Hematopoietic multipotent progenitor cell treated with erythropoietin and hydrocortisone succinate and interleukin-3 and kit ligand, for 17 days (in vitro differentiated cells): Measurements from ENCODE around the gene PCBP3.
"Not testable (repeated sequence)": the region's sequence is repeated elsewhere in the genome, so short reads cannot be mapped to it uniquely, and the experiment has no call there.

Experiments used
- DNase-seq: peaks from one replicate; pipeline ENCODE4 v3.0.0-alpha.2; 2015; ENCODE audit warnings: low spot score

PCBP3 gene

DNA sequence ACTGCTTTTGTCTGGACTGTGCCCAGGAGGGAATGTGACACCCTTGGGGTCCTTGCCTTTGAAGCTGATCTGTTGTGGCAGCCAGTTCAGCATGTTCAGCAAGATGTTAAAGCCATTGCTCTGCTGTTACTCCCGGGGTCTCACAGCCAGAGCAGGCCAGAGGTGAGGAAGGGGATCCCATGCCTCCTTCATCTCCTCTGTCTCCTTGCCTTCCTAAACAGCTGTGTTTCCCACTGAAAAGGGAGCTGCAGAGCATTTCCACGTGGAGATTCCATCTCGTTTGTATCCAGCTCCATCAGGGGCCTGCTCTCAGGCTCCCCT, 202.2 kb downstream of the PCBP3 start:
- no peak for DNase-seq

DNA sequence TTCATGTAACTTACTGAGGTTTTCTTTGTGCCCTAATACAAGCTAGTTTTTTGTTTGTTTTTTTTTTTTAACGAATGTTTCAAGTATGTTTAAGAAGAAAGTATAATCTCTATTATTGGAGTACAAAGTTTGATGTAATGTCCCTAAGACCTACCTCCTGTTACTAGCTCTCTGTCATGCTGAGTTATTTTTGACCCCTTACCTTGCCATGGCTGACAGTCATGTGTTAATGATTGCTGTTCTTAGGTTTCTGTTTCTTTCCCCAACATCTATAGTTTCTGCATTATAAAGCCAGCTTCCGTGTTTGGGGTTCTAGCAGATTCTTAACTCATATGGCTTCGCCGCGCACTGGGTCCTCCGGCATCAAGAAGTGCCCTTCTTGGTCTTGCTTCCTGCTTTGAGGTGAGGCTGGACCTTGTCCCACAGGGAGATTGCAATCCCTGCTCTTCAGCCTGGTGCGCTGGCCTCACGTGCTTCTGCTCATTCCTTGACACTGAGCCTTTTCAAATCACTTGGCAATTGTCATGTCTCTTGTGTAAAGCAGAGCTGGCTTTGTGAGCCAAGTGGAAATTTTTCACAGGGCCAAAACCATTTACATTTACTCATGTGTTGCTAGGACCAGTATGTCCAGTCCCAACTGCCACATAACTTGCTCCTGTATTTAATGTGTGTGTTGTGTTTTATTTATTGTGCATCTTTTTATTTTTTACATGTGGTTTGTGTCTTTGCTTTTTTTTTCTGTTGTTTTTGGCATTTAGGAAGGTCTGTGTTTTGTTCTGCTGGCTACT, 203.0 kb downstream of the PCBP3 start:
- no peak for DNase-seq

DNA sequence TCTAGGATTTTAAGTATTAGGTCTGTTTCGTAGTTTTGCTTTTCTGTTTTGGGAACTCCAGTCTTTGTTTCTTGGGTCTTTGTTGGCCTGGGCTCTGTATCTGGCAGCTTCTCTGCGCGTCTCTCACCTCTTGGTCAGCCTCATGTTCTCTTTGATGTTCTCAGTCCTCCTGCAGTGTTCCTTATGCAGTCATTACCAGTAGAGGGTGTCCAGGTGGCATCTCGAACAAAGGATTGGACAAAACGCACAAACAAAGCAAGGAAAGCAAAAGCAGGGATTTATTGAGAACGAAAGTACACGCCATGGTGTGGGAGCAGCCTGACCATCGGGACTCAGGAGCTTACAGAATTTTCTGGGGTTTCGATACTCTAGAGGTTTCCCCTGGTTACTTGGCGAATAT, 204.3 kb downstream of the PCBP3 start:
- DNase-seq: no peak

- DNase-seq: no peak
Observed at GRCh38 chr21:45848331-45848730, 204.8 kb downstream of the PCBP3 start.

DNA sequence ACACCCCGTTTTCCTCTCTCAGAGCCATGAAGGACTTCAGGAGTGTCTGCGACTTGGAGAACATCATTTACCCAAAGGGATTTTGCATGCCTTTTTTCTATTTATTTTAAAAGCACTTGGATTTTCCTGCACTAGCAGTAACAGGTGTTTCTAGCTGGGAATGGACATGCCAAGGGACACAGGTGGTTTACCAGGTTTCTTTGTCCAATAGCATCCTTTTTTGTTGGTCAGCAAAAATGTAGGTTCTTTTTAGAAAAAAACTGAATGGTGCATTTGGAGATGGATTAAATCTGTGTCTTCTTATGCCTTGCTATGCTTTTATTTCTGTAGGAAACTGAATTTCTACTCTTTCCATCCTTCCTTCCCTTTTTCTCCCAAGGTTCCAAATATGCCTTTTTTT, 205.3 kb downstream of the PCBP3 start:
- DNase-seq: no peak

DNA sequence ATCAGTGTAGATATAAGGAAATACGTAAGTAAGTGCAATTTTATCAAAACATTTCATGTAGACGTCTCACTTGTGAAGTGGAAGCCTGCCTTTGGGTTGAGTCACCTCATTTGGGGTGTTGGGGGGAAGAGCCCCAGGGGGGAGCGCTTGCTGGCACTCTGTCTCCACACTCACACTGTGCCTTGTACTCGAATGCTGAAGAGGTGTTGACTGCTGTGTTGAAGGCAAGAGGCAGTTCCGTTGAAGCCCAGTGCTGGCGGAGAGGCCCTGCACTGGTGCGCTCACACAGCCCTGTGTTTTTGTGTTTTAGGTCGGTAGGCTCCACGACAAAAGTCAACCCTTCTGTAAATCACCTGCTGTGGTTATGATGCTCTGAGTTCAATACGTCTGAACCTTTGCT, 206.1 kb downstream of the PCBP3 start:
- DNase-seq: no peak

DNA sequence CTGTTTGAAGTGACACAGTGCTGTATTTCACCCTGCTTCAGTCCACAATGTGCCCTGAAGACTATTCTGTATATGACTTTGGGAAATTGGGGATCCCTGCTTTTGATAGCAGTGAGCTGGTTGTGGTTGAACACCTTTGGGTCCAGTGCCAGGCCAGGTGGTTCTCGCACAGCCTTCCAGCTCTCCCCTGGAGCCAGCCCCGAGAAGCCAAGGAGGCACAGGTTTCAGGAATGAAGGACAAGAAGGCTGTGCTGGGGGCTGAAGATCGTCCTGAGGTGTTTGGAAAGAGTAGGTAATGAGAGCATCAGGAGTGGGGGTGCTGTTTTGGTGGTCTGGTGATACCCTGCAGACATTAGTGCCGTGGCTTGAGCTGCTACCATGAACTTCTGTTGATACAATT, 206.7 kb downstream of the PCBP3 start:
- no peak for DNase-seq

DNA sequence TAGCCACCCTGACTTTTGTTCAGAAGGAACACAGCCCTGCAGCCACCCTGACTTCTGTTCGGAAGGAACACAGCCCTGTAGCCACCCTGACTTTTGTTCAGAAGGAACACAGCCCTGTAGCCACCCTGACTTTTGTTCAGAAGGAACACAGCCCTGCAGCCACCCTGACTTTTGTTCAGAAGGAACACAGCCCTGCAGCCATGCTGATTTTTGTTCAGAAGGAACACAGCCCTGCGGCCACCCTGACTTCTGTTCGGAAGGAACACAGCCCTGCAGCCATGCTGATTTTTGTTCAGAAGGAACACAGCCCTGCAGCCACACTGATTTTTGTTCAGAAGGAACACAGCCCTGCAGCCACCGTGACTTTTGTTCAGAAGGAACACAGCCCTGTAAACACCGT, 208.9 kb downstream of the PCBP3 start:
- not testable (repeated sequence) for DNase-seq

DNA sequence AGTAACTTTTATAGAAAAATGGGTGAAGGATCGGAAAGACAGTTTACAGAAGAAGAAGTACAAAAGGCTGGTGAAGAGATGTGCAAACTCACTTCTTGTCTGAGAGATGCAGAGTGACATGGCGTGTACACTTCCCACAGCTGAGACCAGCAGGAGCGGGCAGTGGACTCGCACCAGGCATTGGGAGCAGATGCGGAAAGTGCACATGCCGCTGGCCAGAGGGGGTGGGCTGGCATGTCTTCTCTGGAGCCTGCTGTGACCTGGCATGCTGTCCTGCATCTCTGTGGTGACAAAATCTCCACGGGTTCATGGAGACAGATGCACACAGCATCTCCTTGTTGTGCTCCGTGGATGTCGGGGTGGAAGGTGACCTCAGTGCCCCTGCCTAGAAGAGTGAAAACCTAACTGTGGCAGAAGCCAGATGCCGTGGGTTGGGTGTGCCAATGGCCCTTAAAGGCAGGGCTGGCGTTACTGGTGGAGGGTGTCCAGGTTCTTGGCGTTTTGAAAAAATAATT, 209.4 kb downstream of the PCBP3 start:
- DNase-seq: no peak

GRCh38 chr21:45853703-45854342, 210.3 kb downstream of the PCBP3 start:
- DNase-seq: no peak

- no peak for DNase-seq
Observed at GRCh38 chr21:45854690-45855247, 211.2 kb downstream of the PCBP3 start.

DNA sequence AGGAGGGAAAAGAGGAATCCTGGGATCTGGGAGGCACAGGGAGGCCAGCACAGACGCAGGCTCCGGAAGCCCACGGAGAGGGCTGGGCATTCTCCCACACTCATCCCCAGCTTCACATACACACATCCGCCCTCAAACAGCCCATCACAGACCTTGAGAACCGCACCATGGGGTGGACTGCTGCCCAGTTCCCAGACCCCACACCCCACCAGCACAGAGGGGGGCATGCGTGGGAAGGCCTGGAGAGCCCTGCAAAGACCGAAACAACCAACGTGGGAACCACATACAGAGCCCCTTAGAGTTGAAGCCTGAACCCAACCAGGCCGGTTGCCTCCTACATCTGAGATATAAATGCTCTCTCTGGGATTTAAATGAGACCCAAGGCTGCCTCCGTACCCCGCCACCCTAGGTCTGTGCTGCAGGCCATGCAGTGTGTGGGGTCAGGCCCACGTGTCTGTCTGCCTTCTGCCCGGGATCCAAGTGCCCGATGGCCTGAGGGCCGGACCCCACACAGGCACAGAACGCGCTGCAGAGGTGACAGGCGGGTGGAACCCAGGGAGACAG, 211.8 kb downstream of the PCBP3 start:
- DNase-seq: no peak

DNA sequence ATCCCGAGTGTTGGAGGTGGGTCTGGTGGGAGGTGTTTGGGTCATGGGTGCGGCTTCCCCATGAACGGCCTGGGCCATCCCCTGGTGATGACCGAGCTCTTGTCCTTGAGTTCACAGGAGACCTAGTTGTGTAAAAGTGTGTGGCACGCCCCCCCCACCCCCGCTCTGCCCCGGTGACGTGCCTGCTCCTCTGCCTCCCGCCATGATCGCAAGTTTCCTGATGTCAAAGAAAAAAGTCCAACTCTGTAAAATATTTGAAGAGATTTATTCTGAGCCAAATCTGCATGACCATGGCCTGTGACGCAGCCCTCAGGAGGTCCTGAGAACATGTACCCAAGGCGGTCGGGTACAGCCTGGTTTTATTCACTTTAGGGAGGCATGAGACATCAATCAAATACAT, 212.9 kb downstream of the PCBP3 start:
- no peak for DNase-seq

DNA sequence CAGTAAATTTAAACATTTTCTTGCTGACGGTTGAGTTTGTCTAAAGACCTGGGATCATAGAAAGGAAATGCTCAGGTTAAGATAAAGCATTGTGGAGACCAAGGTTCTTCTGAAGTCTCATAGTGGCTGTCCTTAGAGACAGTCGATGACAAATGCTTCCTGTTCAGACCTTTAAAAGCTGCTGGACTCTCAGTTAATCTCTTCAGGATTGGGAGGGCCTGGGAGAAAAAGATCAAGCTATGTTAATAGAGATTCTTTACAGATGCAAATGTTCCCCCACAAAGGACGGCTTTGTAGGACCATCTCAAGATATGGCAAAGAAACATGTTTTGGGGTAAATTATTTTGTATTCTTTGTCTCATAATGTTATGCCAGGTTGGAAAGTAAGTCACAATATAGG, 213.4 kb downstream of the PCBP3 start:
- DNase-seq: no peak

GRCh38 chr21:45857761-45858160, 214.2 kb downstream of the PCBP3 start:
- no peak for DNase-seq

GRCh38 chr21:45858180-45858579, 214.7 kb downstream of the PCBP3 start:
- no peak for DNase-seq

GRCh38 chr21:45859041-45859761, 215.7 kb downstream of the PCBP3 start:
- no peak for DNase-seq

- DNase-seq: no peak
Observed at GRCh38 chr21:45859762-45860357, 216.3 kb downstream of the PCBP3 start.

DNA sequence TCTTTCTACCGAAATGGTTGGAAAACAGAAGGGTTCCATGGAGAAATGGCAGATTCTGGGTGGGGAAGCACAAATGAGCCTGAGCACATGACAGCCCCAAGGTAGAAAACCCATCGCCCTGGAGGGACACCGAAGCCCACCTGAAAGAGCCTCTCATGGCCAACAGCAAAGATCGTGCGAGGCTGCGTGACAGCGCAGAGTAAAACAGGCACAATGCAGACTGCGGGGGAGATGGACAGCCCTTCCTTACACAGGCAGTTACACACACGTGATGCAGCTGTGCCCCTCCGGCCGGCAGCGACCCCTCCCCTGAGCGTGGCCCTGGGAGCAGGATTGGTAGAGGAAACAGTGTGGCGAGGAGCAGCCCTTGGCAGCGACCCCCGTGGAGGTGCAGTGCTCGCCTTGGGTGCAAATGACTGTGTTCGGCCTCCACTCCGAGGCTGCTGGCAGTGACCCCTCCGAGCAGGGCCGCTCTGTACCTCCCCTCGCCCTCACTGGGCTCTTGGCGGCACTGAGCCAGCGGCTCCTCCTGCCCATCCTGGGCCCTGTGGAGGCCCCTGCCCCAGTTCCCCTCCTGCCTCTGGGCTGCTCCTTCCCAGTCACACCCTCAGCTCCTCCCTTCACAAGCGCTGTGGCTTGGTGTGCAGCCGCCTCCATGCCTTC, 217.1 kb downstream of the PCBP3 start:
- no peak for DNase-seq

GRCh38 chr21:45861156-45861870, 217.8 kb downstream of the PCBP3 start:
- DNase-seq: no peak
